MCF 10A (cell line): Measurements from ENCODE around the gene PDK1. TPM values are rescaled to one million over a fixed set of nuclear protein-coding genes. Genes with fewer than 3 reads are reported as not detected.
"Not testable (repeated sequence)": the region's sequence is repeated elsewhere in the genome, so short reads cannot be mapped to it uniquely, and the experiment has no call there.

Experiments used
- BruUV-seq: library from RNA; stranded (reverse); fragments of 400-500 nt; replicated peaks from 2 replicates; lab custom pipeline; 2021; lab: Mats Ljungman, UMichigan
- CTCF ChIA-PET: fragments of 300-600 bp; sonication (Branson Sonifier 250); formaldehyde crosslinking; extraction: SDS; loops from one replicate; lab custom pipeline; 2021; ENCODE audit warnings: antibody characterized with exemption, inconsistent platforms; lab: Yijun Ruan, JAX
- POLR2A ChIA-PET: fragments of 300-600, 350-650 bp; sonication (Branson Sonifier 250); formaldehyde crosslinking; extraction: SDS; loops from one replicate; lab custom pipeline; 2020; ENCODE audit warnings: antibody characterized with exemption, inconsistent platforms; lab: Yijun Ruan, JAX
- DNase-seq: peaks from one replicate; pipeline ENCODE4 v3.0.0-alpha.2; 2018; ENCODE audit not compliant: unreplicated experiment
- H3K27ac Mint-ChIP-seq: one replicate; pipeline ENCODE4 v1.8.0; 2022; ENCODE audit warnings: mild to moderate bottlenecking, low read depth, mixed read lengths; ENCODE audit not compliant: unreplicated experiment
- H3K27me3 Mint-ChIP-seq: one replicate; pipeline ENCODE4 v1.8.0; 2022; ENCODE audit warnings: mixed read lengths; ENCODE audit not compliant: insufficient read depth, unreplicated experiment
- H3K36me3 Mint-ChIP-seq: one replicate; pipeline ENCODE4 v1.8.0; 2022; ENCODE audit warnings: mild to moderate bottlenecking, moderate library complexity, mixed read lengths; ENCODE audit not compliant: insufficient read depth, unreplicated experiment
- H3K4me1 Mint-ChIP-seq: one replicate; pipeline ENCODE4 v1.8.0; 2022; ENCODE audit warnings: mixed read lengths; ENCODE audit not compliant: insufficient read depth, unreplicated experiment
- H3K4me3 Mint-ChIP-seq: one replicate; pipeline ENCODE4 v1.8.0; 2022; ENCODE audit warnings: mild to moderate bottlenecking, moderate library complexity, mixed read lengths; ENCODE audit not compliant: unreplicated experiment
- H3K9me3 Mint-ChIP-seq: one replicate; pipeline ENCODE4 v1.8.0; 2022; ENCODE audit warnings: mixed read lengths; ENCODE audit not compliant: unreplicated experiment
- CTCF ChIP-seq: fragments of 200-600 bp; IDR thresholded peaks from one replicate; pipeline ENCODE4 v1.8.0; 2022; ENCODE audit warnings: antibody characterized with exemption, mild to moderate bottlenecking; ENCODE audit not compliant: unreplicated experiment
- intact Hi-C: fragments of 100-400 bp; cut with micrococcal nuclease; formaldehyde crosslinking; loops from 2 replicates; pipeline ENCODE4 v1.14.1; 2022
- total RNA-seq: library from RNA; stranded (reverse); gene quantifications from 2 replicates; pipeline ENCODE4 v1.2.3, GENCODE V29; 2022

PDK1 gene
- total RNA-seq, 1 experiment from 2014 or later, result 26.5 TPM

GRCh38 chr2:172518995-172519394 lies 36.9 kb upstream of the PDK1 start:
- BruUV-seq, result no TSS peak
- POLR2A ChIA-PET, result no interaction called here
- H3K4me3 Mint-ChIP-seq, result no peak overlapping the region
- H3K9me3 Mint-ChIP-seq, result peaks cover 8% of the 10 kb centered on the region
- peaks cover 5% of the 10 kb centered on the region for H3K36me3 Mint-ChIP-seq
- no peak overlapping the region for H3K27ac Mint-ChIP-seq
- intact Hi-C loops, result no loop called here
- no peak for TF ChIP-seq CTCF
- H3K4me1 Mint-ChIP-seq, result no peaks in the 10 kb centered on the region
- H3K27me3 Mint-ChIP-seq, result no peaks in the 10 kb centered on the region
- DNase-seq, result no peak
- CTCF ChIA-PET, result no interaction called here

- Mint-ChIP-seq H3K27me3 (no peaks in the 10 kb centered on the region), H3K9me3 (peaks cover 22% of the 10 kb centered on the region), H3K4me1 (no peaks in the 10 kb centered on the region), H3K4me3 (no peak overlapping the region), H3K36me3 (no peaks in the 10 kb centered on the region), H3K27ac (no peak overlapping the region)
- no TSS peak for BruUV-seq
- ChIA-PET POLR2A (no interaction called here), CTCF (no interaction called here)
- no peak for TF ChIP-seq CTCF
- DNase-seq, result no peak
- intact Hi-C loops, result no loop called here
Observed at GRCh38 chr2:172525601-172526000, 30.3 kb upstream of the PDK1 start.

GRCh38 chr2:172531309-172531708 lies 24.6 kb upstream of the PDK1 start:
- no peaks in the 10 kb centered on the region for H3K36me3 Mint-ChIP-seq
- BruUV-seq, result no TSS peak
- no peaks in the 10 kb centered on the region for H3K27me3 Mint-ChIP-seq
- peaks cover 15% of the 10 kb centered on the region for H3K9me3 Mint-ChIP-seq
- H3K4me1 Mint-ChIP-seq, result no peaks in the 10 kb centered on the region
- ChIA-PET CTCF (no interaction called here), POLR2A (no interaction called here)
- no peak overlapping the region for H3K4me3 Mint-ChIP-seq
- DNase-seq, result no peak
- TF ChIP-seq CTCF, result no peak
- H3K27ac Mint-ChIP-seq, result no peak overlapping the region
- intact Hi-C loops, result no loop called here

GRCh38 chr2:172532461-172532860 lies 23.4 kb upstream of the PDK1 start:
- H3K36me3 Mint-ChIP-seq, DNase-seq, H3K4me1 Mint-ChIP-seq, BruUV-seq, intact Hi-C loops, H3K9me3 Mint-ChIP-seq, H3K4me3 Mint-ChIP-seq, H3K27me3 Mint-ChIP-seq, H3K27ac Mint-ChIP-seq: not testable (repeated sequence)
- POLR2A ChIA-PET, result interaction anchor here (0.5 kb wide), 1 partner anchor 300 kb away, joined by 3 read pairs; no protein-coding TSS in a partner anchor
- CTCF ChIA-PET, result interaction anchor here (0.6 kb wide), 1 partner anchor 269 kb away, joined by 3 read pairs; no protein-coding TSS in a partner anchor

GRCh38 chr2:172533687-172534086 lies 22.2 kb upstream of the PDK1 start:
- Mint-ChIP-seq H3K27me3 (no peaks in the 10 kb centered on the region), H3K4me3 (no peak overlapping the region), H3K4me1 (no peaks in the 10 kb centered on the region), H3K36me3 (no peaks in the 10 kb centered on the region), H3K27ac (no peak overlapping the region), H3K9me3 (peaks cover 7% of the 10 kb centered on the region)
- intact Hi-C loops, result no loop called here
- no TSS peak for BruUV-seq
- no peak for TF ChIP-seq CTCF
- ChIA-PET POLR2A (no interaction called here), CTCF (no interaction called here)
- DNase-seq, result no peak
